Neuronal stem cell (in vitro differentiated cells): ENCODE results near the gene LDLRAD2.

Experiments used
- DNase-seq: peaks from one replicate; pipeline ENCODE4 v3.0.0-alpha.2; 2013; ENCODE audit warnings: low spot score
- H2AFZ ChIP-seq: one replicate; pipeline ENCODE4 v1.6.1; 2013; ENCODE audit warnings: mild to moderate bottlenecking, low read length, inconsistent platforms
- H2AK5ac ChIP-seq: 2 replicates; pipeline ENCODE4 v1.6.1; 2013; ENCODE audit warnings: low read depth, mild to moderate bottlenecking, inconsistent platforms, low read length, moderate library complexity, mixed read lengths
- H2BK120ac ChIP-seq: 2 replicates; pipeline ENCODE4 v1.6.1; 2013; ENCODE audit warnings: low read depth, mild to moderate bottlenecking, inconsistent platforms, low read length, moderate library complexity, mixed read lengths
- H2BK12ac ChIP-seq: one replicate; pipeline ENCODE4 v1.6.1; 2013; ENCODE audit warnings: low read length, inconsistent platforms
- H2BK15ac ChIP-seq: 2 replicates; pipeline ENCODE4 v1.6.1; 2013; ENCODE audit warnings: mild to moderate bottlenecking, low read length, inconsistent platforms, mixed read lengths
- H2BK5ac ChIP-seq: one replicate; pipeline ENCODE4 v1.6.1; 2013; ENCODE audit warnings: inconsistent platforms, mild to moderate bottlenecking, low read length, moderate library complexity
- H3K14ac ChIP-seq: one replicate; pipeline ENCODE4 v1.6.1; 2013; ENCODE audit warnings: low read length, inconsistent platforms
- H3K18ac ChIP-seq: 2 replicates; pipeline ENCODE4 v1.6.1; 2013; ENCODE audit warnings: low read length, inconsistent platforms
- H3K23ac ChIP-seq: 2 replicates; pipeline ENCODE4 v1.6.1; 2013; ENCODE audit warnings: low read depth, mild to moderate bottlenecking, mixed read lengths, low read length, inconsistent platforms; ENCODE audit not compliant: poor library complexity
- H3K27ac ChIP-seq: replicated peaks from 3 replicates; pipeline ENCODE4 v1.5.1; 2013; ENCODE audit warnings: low read length, inconsistent platforms
- H3K27me3 ChIP-seq, 3 experiments: 2 replicates each; pipeline ENCODE4 v1.6.1; 2013; ENCODE audit warnings: low read length in 3 of 3, mild to moderate bottlenecking in 2 of 3, inconsistent platforms in 1 of 3, low read depth in 1 of 3, mixed read lengths in 1 of 3, moderate library complexity in 1 of 3; ENCODE audit not compliant: control insufficient read depth in 3 of 3, insufficient read depth in 3 of 3
- H3K36me3 ChIP-seq, 2 donors: replicated peaks in 1 of 2; 2 replicates each; pipeline ENCODE4 v1.6.1; 2013; ENCODE audit warnings: low read length in 2 of 2; ENCODE audit not compliant: control insufficient read depth in 2 of 2, insufficient read depth in 2 of 2
- H3K4ac ChIP-seq: 2 replicates; pipeline ENCODE4 v1.6.1; 2013; ENCODE audit warnings: inconsistent platforms, mild to moderate bottlenecking, low read length, moderate library complexity
- H3K4me1 ChIP-seq, 2 donors: 1 replicate in 1 of 2; 2 replicates in 1 of 2; pipeline ENCODE4 v1.6.1; 2013; ENCODE audit warnings: low read length in 2 of 2, low read depth in 1 of 2; ENCODE audit not compliant: control insufficient read depth in 2 of 2, insufficient read depth in 1 of 2
- H3K4me2 ChIP-seq: one replicate; pipeline ENCODE4 v1.6.1; 2013; ENCODE audit warnings: mild to moderate bottlenecking, low read length, inconsistent platforms; ENCODE audit not compliant: insufficient read depth, poor library complexity, severe bottlenecking
- H3K4me3 ChIP-seq, 2 donors: 2 replicates each; pipeline ENCODE4 v1.5.1; 2013; ENCODE audit warnings: low read length in 2 of 2, mild to moderate bottlenecking in 2 of 2, inconsistent platforms in 1 of 2, moderate library complexity in 1 of 2
- H3K79me1 ChIP-seq: one replicate; pipeline ENCODE4 v1.6.1; 2013; ENCODE audit warnings: low read depth, mild to moderate bottlenecking, inconsistent platforms, low read length, moderate library complexity
- H3K9ac ChIP-seq: one replicate; pipeline ENCODE4 v1.6.1; 2013; ENCODE audit warnings: mild to moderate bottlenecking, low read depth, low read length, inconsistent platforms; ENCODE audit not compliant: poor library complexity
- H3K9me3 ChIP-seq, 2 donors: replicated peaks in 1 of 2; 2 replicates each; pipeline versions ENCODE3 to v1.6.1; 2013; ENCODE audit warnings: low read length in 2 of 2, mild to moderate bottlenecking in 2 of 2, inconsistent platforms in 1 of 2, low read depth in 1 of 2, mixed read lengths in 1 of 2, moderate library complexity in 1 of 2; ENCODE audit not compliant: control insufficient read depth in 2 of 2, insufficient read depth in 1 of 2
- H4K8ac ChIP-seq: one replicate; pipeline ENCODE4 v1.6.1; 2013; ENCODE audit warnings: low read depth, mild to moderate bottlenecking, inconsistent platforms, low read length, moderate library complexity
- H4K91ac ChIP-seq: one replicate; pipeline ENCODE4 v1.6.1; 2013; ENCODE audit warnings: low read length, low read depth, mild to moderate bottlenecking, inconsistent platforms; ENCODE audit not compliant: poor library complexity
- WGBS, 2 donors: extraction: QIAGEN DNeasy Blood & Tissue Kit; methylation state at CpG; one replicate each; pipeline ENCODE4 v1.1.7; 2013; ENCODE audit warnings: missing lambda C conversion rate in 2 of 2, mixed read lengths in 1 of 2; ENCODE audit not compliant: insufficient read length in 2 of 2, insufficient replicate concordance in 1 of 2; ENCODE audit errors: extremely low coverage in 2 of 2; 5-methylcytosine and 5-hydroxymethylcytosine counted together

The LDLRAD2 gene

GRCh38 chr1:21840981-21841380 lies 28.9 kb downstream of the LDLRAD2 start:
- Histone ChIP-seq H2BK12ac (no peak overlapping the region), H3K36me3 (peaks cover 43 to 83% of the 10 kb centered on the region in 2 donors), H3K4me1 (no peaks in the 10 kb centered on the region), H2BK15ac (no peak overlapping the region), H2AK5ac (no peak overlapping the region), H2AFZ (no peak overlapping the region), H3K4me3 (no peak overlapping the region), H4K91ac (no peak overlapping the region), H4K8ac (no peak overlapping the region), H3K14ac (no peak overlapping the region), H3K9ac (no peak overlapping the region), H3K4ac (no peak overlapping the region), H3K4me2 (no peak overlapping the region), H3K27me3 (no peaks in the 10 kb centered on the region), H3K18ac (no peak overlapping the region), H2BK5ac (no peak overlapping the region), H3K79me1 (peaks cover 2% of the 10 kb centered on the region), H3K27ac (no peak overlapping the region), H3K9me3 (no peaks in the 10 kb centered on the region), H3K23ac (no peak overlapping the region), H2BK120ac (no peak overlapping the region)
- WGBS, 2 donors = no CpG with 5 or more reads among the region's 13 CpGs
- no peak for DNase-seq

GRCh38 chr1:21841852-21842466 lies 29.9 kb downstream of the LDLRAD2 start:
- Histone ChIP-seq H3K27me3 (no peaks in the 10 kb centered on the region), H3K27ac (no peak overlapping the region), H2BK15ac (no peak overlapping the region), H2BK120ac (no peak overlapping the region), H3K79me1 (peaks cover 2% of the 10 kb centered on the region), H3K18ac (no peak overlapping the region), H3K4me2 (no peak overlapping the region), H4K91ac (no peak overlapping the region), H3K4me1 (no peaks in the 10 kb centered on the region), H2BK12ac (no peak overlapping the region), H3K23ac (no peak overlapping the region), H2AFZ (no peak overlapping the region), H3K9me3 (no peaks in the 10 kb centered on the region), H3K4ac (no peak overlapping the region), H2BK5ac (no peak overlapping the region), H3K4me3 (peak overlapping the region in 1 of 2 donors; percentile 61), H2AK5ac (no peak overlapping the region), H3K14ac (no peak overlapping the region), H3K36me3 (peaks cover 43 to 83% of the 10 kb centered on the region in 2 donors), H3K9ac (no peak overlapping the region), H4K8ac (no peak overlapping the region)
- no peak for DNase-seq
- WGBS, 2 donors = no CpG with 5 or more reads among the region's 21 CpGs

- H3K4me3 ChIP-seq = peak overlapping the region in 1 of 2 donors; percentile 62
- no peak overlapping the region for H2BK12ac ChIP-seq
- no peak overlapping the region for H4K91ac ChIP-seq
- H3K4me2 ChIP-seq = no peak overlapping the region
- H3K36me3 ChIP-seq = peaks cover 48 to 85% of the 10 kb centered on the region in 2 donors
- no peaks in the 10 kb centered on the region for H3K27me3 ChIP-seq
- no CpG with 5 or more reads among the region's 15 CpGs for WGBS, 2 donors
- no peak overlapping the region for H2AFZ ChIP-seq
- no peak overlapping the region for H3K27ac ChIP-seq
- no peak overlapping the region for H4K8ac ChIP-seq
- H3K9me3 ChIP-seq = no peaks in the 10 kb centered on the region
- peak overlapping the region; percentile 89 for H3K14ac ChIP-seq
- H2BK15ac ChIP-seq = no peak overlapping the region
- no peak overlapping the region for H3K4ac ChIP-seq
- H3K23ac ChIP-seq = no peak overlapping the region
- no peak overlapping the region for H2BK5ac ChIP-seq
- H3K9ac ChIP-seq = peak overlapping the region; percentile 60
- H3K18ac ChIP-seq = no peak overlapping the region
- DNase-seq = no peak
- no peak overlapping the region for H2AK5ac ChIP-seq
- H3K79me1 ChIP-seq = peaks cover 2% of the 10 kb centered on the region
- no peaks in the 10 kb centered on the region for H3K4me1 ChIP-seq
- no peak overlapping the region for H2BK120ac ChIP-seq
Observed at GRCh38 chr1:21842606-21843162, 30.6 kb downstream of the LDLRAD2 start.

- Histone ChIP-seq H3K36me3 (peaks cover 51 to 86% of the 10 kb centered on the region in 2 donors), H3K79me1 (peaks cover 2% of the 10 kb centered on the region), H2BK120ac (no peak overlapping the region)
Observed at GRCh38 chr1:21843208-21843607, 31.1 kb downstream of the LDLRAD2 start.

More at GRCh38 chr1:21843208-21843607, 31.1 kb downstream of the LDLRAD2 start:
- Histone ChIP-seq H4K91ac (no peak overlapping the region), H3K4me3 (no peak overlapping the region), H2BK15ac (no peak overlapping the region), H3K4me2 (no peak overlapping the region), H3K23ac (peak overlapping the region; percentile 11), H2BK5ac (no peak overlapping the region), H3K4me1 (no peaks in the 10 kb centered on the region), H3K9me3 (no peaks in the 10 kb centered on the region), H3K14ac (no peak overlapping the region), H2BK12ac (no peak overlapping the region), H3K27me3 (no peaks in the 10 kb centered on the region), H2AFZ (no peak overlapping the region), H2AK5ac (no peak overlapping the region), H3K27ac (no peak overlapping the region), H4K8ac (no peak overlapping the region), H3K9ac (no peak overlapping the region), H3K18ac (no peak overlapping the region), H3K4ac (no peak overlapping the region)
- no CpG with 5 or more reads among the region's 13 CpGs for WGBS, 2 donors
- DNase-seq = no peak
